ENCODE measurements around the gene SH3PXD2A.

Gene SH3PXD2A

DNA sequence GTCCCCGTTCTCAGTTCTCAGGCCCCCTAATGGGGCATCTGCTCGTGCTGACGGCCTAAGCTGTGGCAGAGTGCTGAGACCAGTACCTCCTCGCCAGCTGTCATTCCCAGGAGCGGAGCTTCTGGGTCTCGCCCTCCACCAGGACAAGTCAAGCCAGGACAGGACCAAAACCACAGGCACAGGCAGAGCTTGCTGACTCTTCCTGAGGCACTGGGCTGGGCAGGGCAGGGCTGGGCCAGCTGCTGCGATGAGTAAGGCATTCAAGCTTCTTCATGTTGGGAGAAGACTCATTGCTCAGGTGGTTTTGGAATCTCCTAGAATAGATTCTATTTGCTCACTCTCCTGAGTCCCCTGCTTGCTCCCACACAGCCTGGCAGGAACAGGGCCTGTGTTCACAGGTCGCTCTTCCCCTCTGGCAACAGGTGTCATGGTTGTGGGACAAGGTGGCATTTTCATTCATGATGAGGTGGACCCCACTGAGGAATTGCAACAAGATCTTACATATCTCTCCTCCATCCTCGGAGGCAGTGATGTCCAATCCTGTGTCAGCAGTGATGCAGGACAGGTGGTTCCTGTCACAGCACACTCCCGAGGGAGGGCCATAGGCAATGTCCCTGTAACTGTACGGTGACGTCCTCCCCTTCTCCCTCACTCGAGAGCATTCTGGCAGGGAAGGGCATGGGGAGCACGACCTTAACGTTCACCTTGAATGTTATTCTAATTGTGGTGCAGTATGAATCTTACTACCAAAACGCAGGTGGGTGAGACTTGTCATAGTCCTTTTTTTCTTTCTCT lies 17.0 kb upstream of the SH3PXD2A start:
- no peak overlapping the region for H2AFZ ChIP-seq (ENCODE audit: low read depth, low read length)
- H3K9me3 ChIP-seq (ENCODE audit: insufficient read depth, low read length, severe bottlenecking), result no peaks in the 10 kb centered on the region
- H3K79me2 ChIP-seq (ENCODE audit: insufficient read depth, low read length), result no peaks in the 10 kb centered on the region
- no peaks in the 10 kb centered on the region for H4K20me1 ChIP-seq (ENCODE audit: insufficient read depth, low read length)
- H3K9ac ChIP-seq (ENCODE audit: low read depth, low read length), result no peak overlapping the region
- no peaks in the 10 kb centered on the region for H3K4me1 ChIP-seq (ENCODE audit: insufficient read depth, low read length)
- H3K36me3 ChIP-seq (ENCODE audit: insufficient read depth, low read length), result no peaks in the 10 kb centered on the region
- no peak overlapping the region for H3K4me2 ChIP-seq (ENCODE audit: insufficient read depth, low read length)
- H3K27ac ChIP-seq (ENCODE audit: low read length), result no peak overlapping the region
- TF ChIP-seq, protein P1, sequence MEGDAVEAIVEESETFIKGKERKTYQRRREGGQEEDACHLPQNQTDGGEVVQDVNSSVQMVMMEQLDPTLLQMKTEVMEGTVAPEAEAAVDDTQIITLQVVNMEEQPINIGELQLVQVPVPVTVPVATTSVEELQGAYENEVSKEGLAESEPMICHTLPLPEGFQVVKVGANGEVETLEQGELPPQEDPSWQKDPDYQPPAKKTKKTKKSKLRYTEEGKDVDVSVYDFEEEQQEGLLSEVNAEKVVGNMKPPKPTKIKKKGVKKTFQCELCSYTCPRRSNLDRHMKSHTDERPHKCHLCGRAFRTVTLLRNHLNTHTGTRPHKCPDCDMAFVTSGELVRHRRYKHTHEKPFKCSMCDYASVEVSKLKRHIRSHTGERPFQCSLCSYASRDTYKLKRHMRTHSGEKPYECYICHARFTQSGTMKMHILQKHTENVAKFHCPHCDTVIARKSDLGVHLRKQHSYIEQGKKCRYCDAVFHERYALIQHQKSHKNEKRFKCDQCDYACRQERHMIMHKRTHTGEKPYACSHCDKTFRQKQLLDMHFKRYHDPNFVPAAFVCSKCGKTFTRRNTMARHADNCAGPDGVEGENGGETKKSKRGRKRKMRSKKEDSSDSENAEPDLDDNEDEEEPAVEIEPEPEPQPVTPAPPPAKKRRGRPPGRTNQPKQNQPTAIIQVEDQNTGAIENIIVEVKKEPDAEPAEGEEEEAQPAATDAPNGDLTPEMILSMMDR (IDR thresholded peaks at IDR 0.05; ENCODE audit: borderline replicate concordance, extremely low read depth, low read length, poor library complexity, severe bottlenecking), result no peak
- TF ChIP-seq EZH2 (IDR thresholded peaks at IDR 0.05; ENCODE audit: borderline replicate concordance, low read depth, low read length, severe bottlenecking), result no peak
- no peak overlapping the region for H3K4me3 ChIP-seq (ENCODE audit: low read depth in 1 of 2, low read length in 2 of 2)
- H3K27me3 ChIP-seq (ENCODE audit: insufficient read depth, low read length, poor library complexity), result no peaks in the 10 kb centered on the region
- no peak for DNase-seq
- ATAC-seq (ENCODE audit: insufficient read depth, low read depth), result no peak

DNA sequence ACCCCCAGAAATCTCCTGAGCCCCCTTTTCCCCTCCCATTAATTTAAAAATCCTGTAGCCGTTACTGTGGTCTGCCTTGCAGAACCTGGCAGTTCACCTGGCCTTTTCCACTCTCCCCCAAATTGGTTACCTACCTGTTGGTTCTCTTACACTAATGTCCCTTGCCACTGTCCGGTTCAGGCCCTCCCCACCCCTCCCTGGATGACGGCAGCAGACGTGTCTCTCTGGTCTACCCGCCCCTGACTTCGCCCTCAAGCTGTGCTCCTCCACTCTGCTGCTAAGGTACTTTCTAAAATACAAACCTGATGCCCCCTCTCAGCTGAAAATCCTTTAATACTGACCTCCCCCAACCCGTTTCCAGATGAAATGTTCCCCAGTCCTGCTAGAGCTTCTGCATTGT lies 15.6 kb upstream of the SH3PXD2A start:
- Histone ChIP-seq H3K9ac (ENCODE audit: low read depth, low read length) (no peak overlapping the region), H3K27me3 (ENCODE audit: insufficient read depth, low read length, poor library complexity) (no peaks in the 10 kb centered on the region), H4K20me1 (ENCODE audit: insufficient read depth, low read length) (no peaks in the 10 kb centered on the region), H3K27ac (ENCODE audit: low read length) (no peak overlapping the region), H3K36me3 (ENCODE audit: insufficient read depth, low read length) (no peaks in the 10 kb centered on the region), H3K9me3 (ENCODE audit: insufficient read depth, low read length, severe bottlenecking) (no peaks in the 10 kb centered on the region), H3K4me1 (ENCODE audit: insufficient read depth, low read length) (no peaks in the 10 kb centered on the region), H3K79me2 (ENCODE audit: insufficient read depth, low read length) (no peaks in the 10 kb centered on the region), H2AFZ (ENCODE audit: low read depth, low read length) (no peak overlapping the region), H3K4me2 (ENCODE audit: insufficient read depth, low read length) (no peak overlapping the region), H3K4me3 (ENCODE audit: low read depth in 1 of 2, low read length in 2 of 2) (no peak overlapping the region)
- ATAC-seq (ENCODE audit: insufficient read depth, low read depth), result no peak
- no peak for DNase-seq
- TF ChIP-seq, protein P1 (IDR thresholded peaks at IDR 0.05; ENCODE audit: borderline replicate concordance, extremely low read depth, low read length, poor library complexity, severe bottlenecking), result no peak
- no peak for TF ChIP-seq EZH2 (IDR thresholded peaks at IDR 0.05; ENCODE audit: borderline replicate concordance, low read depth, low read length, severe bottlenecking)

DNA sequence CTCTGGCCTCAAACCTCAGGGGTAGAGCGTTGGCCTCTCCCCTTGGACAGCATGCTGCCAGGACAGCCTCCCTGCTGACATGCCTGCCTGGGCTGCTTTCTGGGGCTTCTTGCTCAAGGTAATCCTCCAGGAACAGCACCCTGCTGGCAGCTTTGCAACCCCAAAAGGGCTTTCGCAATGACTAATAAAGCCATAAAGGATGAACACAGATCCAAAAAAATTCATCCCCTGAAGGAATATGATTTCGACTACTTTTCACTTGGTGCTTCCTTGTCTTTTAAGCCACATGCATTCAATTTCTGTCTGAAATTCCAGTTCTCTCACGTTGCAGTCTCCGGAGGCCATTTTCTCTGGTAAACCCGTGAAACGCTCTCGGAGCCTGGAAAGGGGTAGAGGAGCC lies 15.1 kb upstream of the SH3PXD2A start:
- DNase-seq (no peak), ATAC-seq (ENCODE audit: insufficient read depth, low read depth) (no peak)
- H3K9ac ChIP-seq (ENCODE audit: low read depth, low read length), result no peak overlapping the region
- no peaks in the 10 kb centered on the region for H3K79me2 ChIP-seq (ENCODE audit: insufficient read depth, low read length)
- no peaks in the 10 kb centered on the region for H3K36me3 ChIP-seq (ENCODE audit: insufficient read depth, low read length)
- no peaks in the 10 kb centered on the region for H3K9me3 ChIP-seq (ENCODE audit: insufficient read depth, low read length, severe bottlenecking)
- no peak overlapping the region for H2AFZ ChIP-seq (ENCODE audit: low read depth, low read length)
- no peaks in the 10 kb centered on the region for H4K20me1 ChIP-seq (ENCODE audit: insufficient read depth, low read length)
- H3K4me1 ChIP-seq (ENCODE audit: insufficient read depth, low read length), result no peaks in the 10 kb centered on the region
- TF ChIP-seq EZH2 (IDR thresholded peaks at IDR 0.05; ENCODE audit: borderline replicate concordance, low read depth, low read length, severe bottlenecking), result no peak
- TF ChIP-seq, protein P1 (IDR thresholded peaks at IDR 0.05; ENCODE audit: borderline replicate concordance, extremely low read depth, low read length, poor library complexity, severe bottlenecking), result no peak
- H3K4me2 ChIP-seq (ENCODE audit: insufficient read depth, low read length), result no peak overlapping the region
- no peak overlapping the region for H3K27ac ChIP-seq (ENCODE audit: low read length)
- H3K27me3 ChIP-seq (ENCODE audit: insufficient read depth, low read length, poor library complexity), result no peaks in the 10 kb centered on the region
- H3K4me3 ChIP-seq (ENCODE audit: low read depth in 1 of 2, low read length in 2 of 2), result no peak overlapping the region

All from DND-41 (cell line).